ENCODE results near the gene HOXB6.

The HOXB6 gene

DNA sequence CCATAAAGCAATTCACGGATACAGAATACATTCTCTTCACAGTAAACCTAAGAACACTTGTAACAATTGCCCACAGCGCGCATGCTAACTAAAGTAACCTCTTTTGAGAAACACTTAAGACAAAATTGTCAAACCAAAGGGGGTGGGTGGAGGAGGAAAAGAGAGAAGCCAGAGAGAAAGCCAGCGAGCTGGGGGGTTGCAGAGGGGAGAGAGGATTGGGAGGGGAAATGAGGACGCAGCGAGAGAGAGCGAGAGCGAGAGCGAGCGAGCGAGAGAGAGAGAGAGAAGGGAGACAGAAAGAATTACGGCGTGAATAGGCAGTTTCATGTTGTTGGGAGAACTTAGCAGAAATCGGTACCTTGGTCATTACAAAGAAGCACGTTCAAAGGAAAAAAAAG, 7.7 kb upstream of the HOXB6 start:
- no peak for TF ChIP-seq CTCF (IDR thresholded peaks at IDR 0.05; ENCODE audit: control insufficient read depth, insufficient read depth, low read depth, low read length, missing control alignments)
- H3K4me3 ChIP-seq (ENCODE audit: control insufficient read depth, low read depth, low read length), result no peak overlapping the region
- no peak for DNase-seq (ENCODE audit: low read depth)

DNA sequence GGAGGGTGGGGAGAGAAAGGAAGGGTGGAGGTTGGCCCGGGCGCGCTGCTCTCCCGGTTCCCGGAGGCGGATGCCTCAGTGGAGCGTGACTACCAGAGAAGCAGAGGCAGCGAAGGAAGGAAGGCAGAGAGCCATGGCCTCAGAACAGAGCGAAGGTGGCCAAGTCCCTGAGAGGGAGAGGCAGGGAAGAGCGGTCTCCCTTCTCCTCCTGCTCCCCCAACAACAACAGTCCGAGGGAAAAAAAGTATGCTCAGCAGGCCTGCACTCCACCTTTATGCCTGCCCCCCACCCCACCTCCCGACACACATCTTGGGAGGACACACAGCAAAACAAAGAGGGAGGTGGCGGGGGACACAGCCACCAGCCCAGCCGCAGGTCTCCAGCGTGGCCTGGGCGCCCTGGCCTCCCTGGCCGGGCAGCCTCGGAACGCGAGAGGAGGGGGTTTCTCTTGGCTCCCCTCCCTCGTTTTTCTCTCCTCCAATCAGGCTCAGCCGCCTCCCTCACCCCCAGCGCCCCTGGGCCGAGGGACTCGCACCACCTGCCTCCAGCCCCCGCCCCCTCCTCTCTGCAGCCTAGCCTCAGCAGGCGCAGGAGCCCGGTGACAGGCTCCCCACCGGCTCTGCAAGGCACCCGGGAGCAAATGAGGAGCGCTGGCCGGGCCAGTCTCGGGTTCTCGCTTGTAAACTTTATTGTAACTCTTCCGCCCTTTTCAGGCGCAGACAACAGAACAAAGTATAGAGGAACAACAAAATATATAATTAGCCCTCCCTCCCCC, 7.1 kb upstream of the HOXB6 start:
- DNase-seq (ENCODE audit: low read depth), result no peak
- TF ChIP-seq CTCF (IDR thresholded peaks at IDR 0.05; ENCODE audit: control insufficient read depth, insufficient read depth, low read depth, low read length, missing control alignments), result no peak
- H3K4me3 ChIP-seq (ENCODE audit: control insufficient read depth, low read depth, low read length), result no peak overlapping the region

GRCh38 chr17:48611213-48611612, 6.4 kb upstream of the HOXB6 start:
- no peak for DNase-seq (ENCODE audit: low read depth)
- H3K4me3 ChIP-seq (ENCODE audit: control insufficient read depth, low read depth, low read length), result no peak overlapping the region
- TF ChIP-seq CTCF (IDR thresholded peaks at IDR 0.05; ENCODE audit: control insufficient read depth, insufficient read depth, low read depth, low read length, missing control alignments), result no peak

DNA sequence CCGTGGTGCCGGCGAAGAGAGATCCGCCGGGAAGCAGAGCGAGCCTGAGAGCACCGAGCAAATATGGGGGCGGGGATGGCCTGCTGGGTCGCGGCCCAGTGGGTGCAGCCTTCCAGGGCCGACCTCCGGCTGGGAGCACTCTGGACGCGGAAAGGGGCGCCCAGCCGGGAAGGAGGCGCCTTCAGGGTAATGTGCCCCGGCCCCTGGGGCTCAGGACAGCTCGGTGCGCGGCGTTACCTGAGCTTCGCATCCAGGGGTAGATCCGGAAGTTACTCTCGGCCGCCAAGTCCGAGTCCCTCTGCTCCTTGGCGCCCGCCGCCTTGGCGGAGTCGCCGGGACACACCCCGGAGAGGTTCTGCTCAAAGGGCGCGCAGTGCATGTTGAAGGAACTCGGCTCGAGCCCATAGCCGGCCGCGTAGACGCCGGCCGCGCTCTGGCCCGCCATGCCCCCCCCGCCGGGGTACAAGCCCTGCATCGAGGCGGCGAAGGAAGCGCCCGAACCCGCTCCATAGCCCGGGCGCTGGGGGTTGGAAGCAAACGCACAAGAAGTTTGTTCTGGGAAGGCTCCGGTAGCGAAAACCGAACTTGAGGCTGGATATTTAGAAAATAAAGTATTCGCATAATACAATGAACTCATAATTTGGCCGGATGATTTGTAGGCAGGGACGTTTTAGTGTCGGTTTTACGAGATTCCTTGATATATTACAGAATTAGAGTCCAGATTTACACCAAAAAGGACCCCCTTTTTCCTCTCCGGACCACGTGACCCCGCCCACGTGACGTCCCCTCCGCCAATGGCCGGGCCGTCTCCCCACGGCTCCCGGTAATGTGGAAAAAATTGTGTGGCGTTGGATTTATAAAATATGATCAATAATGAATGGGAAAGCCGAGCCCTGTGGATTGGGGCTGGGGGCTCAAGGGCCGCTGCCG, 5.8 kb upstream of the HOXB6 start, which contains the start of gene HOXB7:
Gene HOXB7 (minus strand): TSS at position 736 of the 930 bp plus-strand sequence. CDS start 99 bp downstream, at position 637.
- DNase-seq (ENCODE audit: low read depth), result no peak
- H3K4me3 ChIP-seq (ENCODE audit: control insufficient read depth, low read depth, low read length), result no peak within 1 kb of the TSS
- TF ChIP-seq CTCF (IDR thresholded peaks at IDR 0.05; ENCODE audit: control insufficient read depth, insufficient read depth, low read depth, low read length, missing control alignments), result no peak

DNA sequence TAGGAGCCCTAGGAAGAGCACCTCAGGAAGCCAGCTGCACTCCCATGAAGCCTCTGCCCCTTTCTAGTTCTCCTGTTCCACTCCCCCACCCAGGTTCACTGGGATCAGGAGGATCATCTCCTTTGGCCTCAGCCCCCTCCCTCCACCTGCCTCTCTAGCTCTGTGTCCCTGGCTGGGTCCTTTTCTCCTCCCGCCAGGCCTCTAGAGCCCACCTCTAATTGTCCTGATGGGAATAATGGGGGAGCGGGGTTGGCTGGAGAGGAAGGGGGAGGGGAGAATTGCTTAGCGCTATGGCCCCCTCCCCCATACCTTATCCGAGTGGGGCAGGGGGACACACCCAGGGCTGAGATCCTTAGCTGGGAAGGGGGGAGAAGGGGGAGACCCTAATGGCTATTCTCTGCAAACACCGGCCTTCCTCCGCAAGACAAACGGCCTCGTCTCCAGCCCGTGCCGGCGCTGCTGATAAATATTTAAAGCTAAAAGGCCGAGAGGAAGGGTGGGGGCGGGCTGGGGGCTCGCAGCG, 5.0 kb upstream of the HOXB6 start:
- no peak for DNase-seq (ENCODE audit: low read depth)
- no peak overlapping the region for H3K4me3 ChIP-seq (ENCODE audit: control insufficient read depth, low read depth, low read length)
- TF ChIP-seq CTCF (IDR thresholded peaks at IDR 0.05; ENCODE audit: control insufficient read depth, insufficient read depth, low read depth, low read length, missing control alignments), result no peak

DNA sequence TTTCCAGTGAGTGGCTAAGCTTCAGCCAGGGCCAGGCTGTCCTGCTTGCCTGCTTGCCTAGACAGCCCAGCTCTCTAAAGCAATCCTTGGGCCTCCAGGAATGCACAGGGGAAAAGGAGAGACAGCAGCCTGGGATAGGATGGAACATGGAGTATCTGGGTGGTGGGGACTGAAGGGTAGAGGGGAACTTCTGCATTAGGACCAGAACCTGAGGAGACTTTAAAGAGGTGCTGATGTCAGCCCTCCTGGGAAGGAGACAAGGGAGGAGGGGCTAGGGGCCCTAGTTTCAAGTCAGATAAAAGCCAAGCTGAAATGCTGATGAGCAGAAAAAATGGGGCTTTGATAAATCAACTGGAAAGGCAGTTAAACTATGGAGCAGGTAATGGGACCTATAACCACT, 4.2 kb upstream of the HOXB6 start:
- no peak overlapping the region for H3K4me3 ChIP-seq (ENCODE audit: control insufficient read depth, low read depth, low read length)
- no peak for TF ChIP-seq CTCF (IDR thresholded peaks at IDR 0.05; ENCODE audit: control insufficient read depth, insufficient read depth, low read depth, low read length, missing control alignments)

More for the DNA sequence above, 4.2 kb upstream of the HOXB6 start:
- no peak for DNase-seq (ENCODE audit: low read depth)

All from AG09309 (cell line).